GM19438 (cell line): ENCODE data around the gene PEMT.
"Not testable (repeated sequence)": the region's sequence is repeated elsewhere in the genome, so short reads cannot be mapped to it uniquely, and the experiment has no call there.

Source experiments
- ATAC-seq: cut with Tn5 transposase; IDR thresholded peaks from one replicate; pipeline ENCODE4 v1.9.1; 2021; ENCODE audit warnings: low read depth; ENCODE audit not compliant: unreplicated experiment

Gene PEMT

GRCh38 chr17:17591355-17592298 lies at the start of gene PEMT:
PEMT (minus strand) TSS chr17:17591708; CDS start chr17:17591626, 82 bp downstream.
- peak; percentile 92 for ATAC-seq

GRCh38 chr17:17639661-17640270 lies 48.3 kb upstream of the PEMT start:
- not testable (repeated sequence) for ATAC-seq

GRCh38 chr17:17638467-17638866 lies 47.0 kb upstream of the PEMT start:
- ATAC-seq = no peak

DNA sequence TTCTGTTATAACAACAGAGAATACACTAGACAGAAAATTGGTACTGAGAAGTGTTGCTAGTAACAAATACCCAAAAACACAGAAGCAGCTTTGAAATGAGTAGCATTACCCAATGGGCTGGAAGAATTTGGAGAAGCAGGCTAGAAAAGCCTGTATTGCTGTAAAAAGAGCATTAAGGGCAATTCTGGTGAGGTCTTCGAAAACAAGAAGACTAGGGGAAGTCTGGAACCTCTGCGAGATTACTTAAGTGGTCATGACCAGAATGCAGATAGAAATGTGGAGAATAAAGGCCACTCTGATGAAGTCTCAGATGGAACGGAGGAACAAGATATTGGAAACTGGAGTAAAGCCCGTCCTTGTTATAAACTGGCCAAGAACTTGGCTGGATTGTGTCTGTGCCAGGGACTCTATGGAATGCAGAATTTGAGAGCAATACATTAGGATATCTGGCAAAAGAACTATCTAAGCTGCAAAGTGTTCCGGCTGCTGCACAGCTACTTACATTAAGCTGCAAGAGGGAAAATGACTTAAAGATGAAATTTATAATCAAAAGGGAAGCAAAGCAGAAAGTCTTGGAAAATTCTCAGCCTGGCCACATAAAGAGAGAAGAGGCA lies 44.9 kb upstream of the PEMT start:
- ATAC-seq = no peak

GRCh38 chr17:17635537-17636271 lies 44.2 kb upstream of the PEMT start:
- ATAC-seq = not testable (repeated sequence)

- ATAC-seq = no peak
Observed at GRCh38 chr17:17635126-17635525, 43.6 kb upstream of the PEMT start.

GRCh38 chr17:17633310-17633709 lies 41.8 kb upstream of the PEMT start:
- ATAC-seq = no peak

- ATAC-seq = not testable (repeated sequence)
Observed at GRCh38 chr17:17632690-17633089, 41.2 kb upstream of the PEMT start.

- no peak for ATAC-seq
Observed at GRCh38 chr17:17628388-17629008, 37.0 kb upstream of the PEMT start.

DNA sequence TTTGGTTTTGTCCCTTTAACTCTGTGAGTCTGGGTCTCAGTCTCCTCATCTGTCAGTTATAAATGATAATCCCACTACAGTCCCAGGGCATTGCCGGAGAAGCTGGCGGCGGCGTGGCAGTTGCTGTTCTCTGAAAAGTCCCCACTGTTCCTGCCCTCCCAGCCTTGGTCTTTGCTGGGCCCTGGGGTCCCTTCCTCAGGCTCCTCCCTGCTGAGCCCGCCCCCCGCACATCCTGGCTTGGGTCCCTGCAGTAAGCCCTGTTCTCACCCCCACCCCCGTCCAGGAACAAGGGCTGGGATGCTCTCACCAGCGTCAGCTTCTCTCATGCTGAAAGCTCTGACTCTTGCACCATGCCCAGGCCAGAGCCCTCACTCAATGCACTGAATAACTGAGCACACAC lies 35.3 kb upstream of the PEMT start:
- ATAC-seq = no peak

- no peak for ATAC-seq
Observed at GRCh38 chr17:17626151-17626805, 34.8 kb upstream of the PEMT start.

DNA sequence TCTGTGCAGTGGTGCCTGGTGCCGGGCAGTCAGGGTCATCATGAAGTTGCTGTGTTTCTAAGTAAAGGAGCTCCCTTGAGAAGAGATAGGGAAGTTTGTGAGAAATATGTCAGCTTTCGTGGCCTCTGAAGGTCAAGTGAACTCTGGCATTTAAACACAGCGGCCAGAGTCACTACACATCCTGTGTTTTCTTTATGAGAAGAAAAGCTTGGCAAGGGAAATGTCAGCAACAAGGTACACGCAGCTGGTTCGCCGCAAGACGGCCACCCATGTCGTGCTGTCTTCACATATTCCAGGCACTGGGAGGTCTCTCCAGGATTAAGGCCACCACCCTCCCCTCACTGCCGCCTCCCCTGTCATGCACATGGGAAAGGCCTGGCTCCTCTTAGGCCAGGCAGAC lies 33.2 kb upstream of the PEMT start:
- no peak for ATAC-seq

DNA sequence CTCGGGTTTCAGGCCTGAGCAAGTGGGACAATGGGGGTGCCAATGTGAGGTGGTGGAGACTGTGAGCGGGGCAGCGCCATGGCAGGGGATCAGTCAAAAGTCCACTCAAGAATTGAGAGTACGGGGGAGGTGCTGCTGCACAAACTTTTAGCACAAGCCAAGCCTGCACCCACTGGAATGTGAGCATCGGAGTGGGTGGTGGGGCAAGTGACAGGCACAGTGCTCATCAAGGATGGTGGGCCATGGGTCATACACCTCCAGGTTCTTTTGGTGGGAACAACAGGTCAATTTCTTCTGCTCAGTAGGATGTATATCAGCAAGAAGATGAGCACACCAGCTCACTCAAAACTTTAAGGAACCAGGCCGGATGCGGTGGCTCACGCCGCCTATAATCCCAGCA lies 32.4 kb upstream of the PEMT start:
- ATAC-seq = no peak

DNA sequence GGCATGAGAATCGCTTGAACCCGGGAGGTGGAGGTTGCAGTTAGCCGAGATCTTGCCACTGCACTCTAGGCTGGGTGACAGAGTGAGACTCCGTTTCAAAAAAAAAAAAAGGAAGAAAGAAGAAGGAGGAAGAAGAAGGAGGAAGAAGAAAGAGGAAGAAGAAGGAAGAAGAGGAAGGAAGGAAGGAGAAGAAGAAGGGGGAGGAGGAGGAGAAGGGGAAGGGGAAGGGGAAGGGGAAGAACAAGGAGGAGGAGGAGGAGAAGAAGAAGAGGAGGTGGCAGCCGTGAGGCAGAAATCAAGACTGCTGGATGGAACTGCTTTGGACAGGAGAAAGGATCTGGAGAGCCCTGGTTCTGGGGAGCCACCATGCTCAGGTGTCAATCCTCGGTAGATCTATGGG lies 29.7 kb upstream of the PEMT start:
- no peak for ATAC-seq

DNA sequence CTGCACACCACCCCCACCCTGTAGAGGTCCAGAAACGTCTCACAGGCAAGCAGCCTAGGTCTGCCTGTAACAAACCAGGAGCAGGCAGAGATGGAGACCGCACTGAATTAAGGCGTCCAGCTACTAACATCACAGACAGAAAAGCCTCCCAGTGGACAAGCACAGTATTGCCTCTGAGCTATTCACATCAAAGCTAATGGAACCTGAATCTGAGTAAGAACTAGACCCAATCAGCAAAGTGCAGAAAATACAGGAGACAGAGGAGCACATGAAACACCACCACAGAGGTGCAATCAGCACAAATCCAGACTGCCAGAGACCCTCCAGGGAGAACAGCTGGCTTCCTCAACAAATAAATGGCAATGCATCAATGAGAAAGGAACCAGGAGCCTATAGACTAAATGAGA lies 22.2 kb upstream of the PEMT start:
- ATAC-seq = no peak

DNA sequence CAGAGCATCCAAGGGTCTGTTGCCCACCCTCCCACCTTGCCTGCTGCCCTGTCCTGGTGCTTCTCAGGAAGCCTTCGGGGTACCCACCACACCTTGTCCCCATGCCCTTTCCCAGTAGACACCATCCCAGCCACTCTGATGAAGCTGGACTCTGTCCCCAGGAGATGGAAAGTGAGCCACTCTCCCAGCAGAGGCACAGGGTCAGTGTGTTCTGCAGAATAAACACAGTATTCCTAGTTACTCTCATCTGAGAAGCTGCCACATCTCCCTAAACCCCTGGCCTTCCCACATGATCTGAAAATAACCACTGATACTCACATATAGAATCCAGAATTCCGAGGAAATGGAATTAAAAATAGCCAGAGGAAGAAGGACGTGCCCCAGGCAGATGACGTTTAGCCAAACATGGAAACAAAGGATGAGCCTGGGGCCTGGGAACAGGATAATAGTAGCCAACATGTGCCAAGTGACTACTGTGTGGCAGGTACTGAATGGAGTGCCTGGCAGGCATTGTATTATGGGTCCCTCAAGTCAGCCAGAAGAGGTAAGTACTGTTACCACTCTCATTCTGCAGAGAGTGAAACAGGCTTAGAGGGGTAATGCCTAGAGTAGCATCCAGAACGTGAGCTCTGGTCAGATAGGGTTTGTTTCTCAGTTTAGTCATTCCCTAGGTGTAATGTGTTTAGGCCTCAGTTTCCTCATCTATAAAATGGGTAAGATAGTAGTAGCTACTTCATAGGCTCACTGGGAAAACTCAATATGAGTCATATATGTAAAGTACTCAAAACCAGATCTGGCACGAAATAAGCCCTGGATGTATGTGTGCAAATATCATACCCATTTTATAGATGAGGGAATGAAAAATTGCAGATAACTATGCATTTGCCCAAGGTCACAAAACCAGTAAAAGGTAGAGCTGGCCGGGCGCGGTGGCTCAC lies 20.8 kb upstream of the PEMT start:
- ATAC-seq = no peak

DNA sequence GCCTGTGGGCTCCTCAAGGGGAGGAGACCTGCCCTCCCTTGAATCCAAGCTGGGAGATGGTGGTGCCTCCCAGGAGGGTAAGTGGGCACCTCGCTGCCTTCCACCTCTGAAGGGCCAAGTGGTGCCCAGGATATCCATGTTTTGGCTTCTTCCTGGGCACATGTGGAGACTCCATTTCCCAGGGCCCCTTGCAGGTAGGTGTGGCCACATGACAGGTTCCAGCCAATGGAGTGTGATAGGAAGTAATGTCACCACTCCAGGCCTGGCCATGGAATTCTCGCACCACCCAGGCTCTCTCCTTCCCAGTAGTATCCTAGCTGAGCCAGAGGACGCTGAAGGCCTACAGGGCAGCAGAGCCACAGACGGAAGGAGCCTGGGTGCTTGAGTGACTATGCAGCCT lies 17.6 kb upstream of the PEMT start:
- no peak for ATAC-seq

- no peak for ATAC-seq
Observed at GRCh38 chr17:17606416-17607000, 15.0 kb upstream of the PEMT start.

GRCh38 chr17:17605729-17606088 lies 14.2 kb upstream of the PEMT start:
- no peak for ATAC-seq
